GM13977 (cell line): ENCODE measurements around the gene LYVE1.
"Not testable (repeated sequence)": the region's sequence is repeated elsewhere in the genome, so short reads cannot be mapped to it uniquely, and the experiment has no call there.

Experiments
- DNase-seq: peaks from one replicate; pipeline ENCODE4 v3.0.0; 2012; ENCODE audit warnings: low spot score
- CTCF ChIP-seq: IDR thresholded peaks from 2 replicates; pipeline ENCODE4 v1.5.1; 2012; ENCODE audit warnings: mild to moderate bottlenecking, control low read depth; ENCODE audit not compliant: insufficient read depth; ENCODE audit errors: extremely low read depth, missing control alignments
- in situ Hi-C: fragments of 300-500 bp; cut with MboI; formaldehyde crosslinking; loops from one replicate; pipeline ENCODE4 v1.12.0; 2022; ENCODE audit warnings: low sequenced_read_pairs, low pct_unique_long_range_greater_than_20kb, mixed read lengths, inconsistent platforms; ENCODE audit not compliant: unreplicated experiment

The LYVE1 gene

GRCh38 chr11:10602366-10602765 is 33.9 kb upstream of the LYVE1 start:
- no peak for DNase-seq
- no peak for TF ChIP-seq CTCF
- in situ Hi-C loops, result no loop called here

GRCh38 chr11:10601837-10602236 is 33.4 kb upstream of the LYVE1 start:
- TF ChIP-seq CTCF, result no peak
- in situ Hi-C loops, result no loop called here
- DNase-seq, result no peak

- in situ Hi-C loops, result no loop called here
- no peak for DNase-seq
- TF ChIP-seq CTCF, result no peak
Measured at GRCh38 chr11:10600570-10601248, 32.2 kb upstream of the LYVE1 start.

- in situ Hi-C loops, result no loop called here
- no peak for DNase-seq
- no peak for TF ChIP-seq CTCF
Measured at GRCh38 chr11:10599388-10600175, 31.1 kb upstream of the LYVE1 start.

- no peak for TF ChIP-seq CTCF
- in situ Hi-C loops, result no loop called here
- no peak for DNase-seq
Measured at GRCh38 chr11:10598816-10599215, 30.4 kb upstream of the LYVE1 start.

GRCh38 chr11:10597877-10598351 is 29.4 kb upstream of the LYVE1 start:
- in situ Hi-C loops, result no loop called here
- no peak for TF ChIP-seq CTCF
- no peak for DNase-seq

GRCh38 chr11:10595840-10596239 is 27.4 kb upstream of the LYVE1 start:
- in situ Hi-C loops, DNase-seq: not testable (repeated sequence)
